ENCODE measurements around the gene BEST2.
"Not testable (repeated sequence)": the region's sequence is repeated elsewhere in the genome, so short reads cannot be mapped to it uniquely, and the experiment has no call there.

Gene BEST2

GRCh38 chr19:12751635-12752034, at the start of gene BEST2:
Gene BEST2, plus strand, starts transcription at chr19:12751791. Its CDS starts 802 bp downstream, at chr19:12752593.
- DNase-seq: no peak

- DNase-seq: peak; percentile 47
Observed at GRCh38 chr19:12703046-12703445, 48.5 kb upstream of the BEST2 start.

DNA sequence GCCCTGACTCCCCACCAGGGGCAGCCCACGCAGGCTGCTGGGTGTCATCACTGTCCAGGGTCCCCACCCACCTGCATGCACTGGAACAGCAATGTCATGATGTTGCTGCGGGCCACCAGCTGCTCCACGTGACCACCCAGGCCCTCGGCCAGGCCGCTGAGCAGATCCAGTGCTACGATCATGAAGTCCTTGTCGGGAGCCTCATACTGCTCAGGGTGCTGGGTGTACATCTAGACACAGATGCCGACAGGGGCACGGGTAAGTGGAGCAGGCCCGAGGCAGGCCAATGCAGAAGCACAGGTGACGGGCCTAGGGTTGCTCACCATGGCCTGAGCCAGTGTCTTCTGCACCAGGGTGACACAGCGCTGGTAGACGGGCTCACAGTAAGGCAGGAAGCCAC, 46.4 kb upstream of the BEST2 start:
- no peak for DNase-seq

GRCh38 chr19:12705654-12706331, 45.8 kb upstream of the BEST2 start:
- DNase-seq: no peak

DNA sequence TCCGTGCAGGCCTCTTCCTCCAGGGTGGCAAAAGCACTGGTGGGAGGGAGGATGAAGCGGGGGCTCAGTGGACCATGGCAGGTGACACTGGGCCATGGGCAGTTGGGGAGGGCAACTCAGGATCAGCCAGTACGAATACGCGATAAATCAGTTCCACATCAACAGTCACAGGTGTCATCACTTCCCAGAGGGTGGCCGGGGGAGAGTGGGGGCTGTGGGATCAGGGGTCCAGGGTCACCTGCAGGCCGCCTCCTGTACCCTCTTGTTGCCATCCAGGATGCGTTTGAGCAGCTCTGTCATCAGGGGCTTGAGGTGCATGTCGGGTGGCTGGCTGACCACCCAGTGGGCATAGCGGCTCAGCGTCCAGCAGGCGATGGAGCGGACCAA, 45.3 kb upstream of the BEST2 start:
- DNase-seq: no peak

DNA sequence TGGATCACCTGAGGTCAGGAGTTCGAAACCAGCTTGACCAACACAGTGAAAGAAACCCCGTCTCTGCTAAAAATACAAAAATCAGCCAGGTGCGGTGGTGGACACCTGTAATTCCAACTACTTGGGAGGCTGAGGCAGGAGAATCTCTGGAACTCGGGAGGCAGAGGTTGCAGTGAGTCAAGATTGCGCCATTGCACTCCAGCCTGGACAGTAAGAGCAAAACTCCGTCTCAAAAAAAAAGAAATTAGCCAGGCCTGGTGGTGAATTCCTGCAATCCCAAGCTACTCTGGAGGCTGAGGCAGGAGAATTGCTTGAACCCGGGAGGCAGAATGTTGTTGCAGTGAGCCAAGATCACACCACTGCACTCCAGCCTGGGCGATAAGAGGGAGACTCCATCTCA, 43.0 kb upstream of the BEST2 start:
- no peak for DNase-seq

GRCh38 chr19:12711187-12711586, 40.4 kb upstream of the BEST2 start:
- no peak for DNase-seq

DNA sequence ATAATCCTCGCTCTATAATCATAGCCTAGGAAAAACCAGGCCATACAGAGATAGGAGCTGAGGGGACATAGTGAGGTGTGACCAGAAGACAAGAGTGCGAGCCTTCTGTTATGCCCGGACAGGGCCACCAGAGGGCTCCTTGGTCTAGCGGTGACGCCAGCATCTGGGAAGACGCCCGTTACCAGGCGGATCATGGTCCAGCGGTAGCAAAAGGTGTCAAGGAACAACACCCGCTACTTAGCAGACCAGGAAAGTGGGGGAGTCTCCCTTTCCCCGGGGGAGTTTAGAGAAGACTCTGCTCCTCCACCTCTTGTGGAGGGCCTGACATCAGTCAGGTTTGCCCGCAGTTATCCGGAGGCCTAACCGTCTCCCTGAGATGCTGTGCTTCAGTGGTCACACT, 39.5 kb upstream of the BEST2 start:
- DNase-seq: not testable (repeated sequence)

GRCh38 chr19:12713304-12713703, 38.3 kb upstream of the BEST2 start:
- not testable (repeated sequence) for DNase-seq

- no peak for DNase-seq
Observed at GRCh38 chr19:12715102-12715501, 36.5 kb upstream of the BEST2 start.

DNA sequence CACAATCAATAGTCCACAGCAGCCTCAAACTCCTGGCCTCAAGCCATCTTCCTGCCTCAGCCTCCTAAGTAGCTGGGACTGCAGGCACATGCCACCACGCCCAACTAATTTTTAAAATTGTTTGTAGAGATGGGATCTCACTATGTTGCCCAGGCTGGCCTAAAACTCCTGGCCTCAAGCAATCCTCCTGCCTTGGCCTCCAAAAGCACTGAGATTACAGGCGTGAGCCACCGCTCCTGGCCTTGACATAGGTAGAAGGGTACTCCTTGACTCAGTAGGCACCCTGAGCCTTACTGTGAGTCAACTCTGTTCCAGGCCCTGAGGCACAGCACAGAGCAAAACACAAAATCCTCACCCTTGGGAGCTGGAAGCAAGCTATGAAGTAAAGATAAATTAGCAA, 35.7 kb upstream of the BEST2 start:
- DNase-seq: no peak

- no peak for DNase-seq
Observed at GRCh38 chr19:12720296-12720695, 31.3 kb upstream of the BEST2 start.

DNA sequence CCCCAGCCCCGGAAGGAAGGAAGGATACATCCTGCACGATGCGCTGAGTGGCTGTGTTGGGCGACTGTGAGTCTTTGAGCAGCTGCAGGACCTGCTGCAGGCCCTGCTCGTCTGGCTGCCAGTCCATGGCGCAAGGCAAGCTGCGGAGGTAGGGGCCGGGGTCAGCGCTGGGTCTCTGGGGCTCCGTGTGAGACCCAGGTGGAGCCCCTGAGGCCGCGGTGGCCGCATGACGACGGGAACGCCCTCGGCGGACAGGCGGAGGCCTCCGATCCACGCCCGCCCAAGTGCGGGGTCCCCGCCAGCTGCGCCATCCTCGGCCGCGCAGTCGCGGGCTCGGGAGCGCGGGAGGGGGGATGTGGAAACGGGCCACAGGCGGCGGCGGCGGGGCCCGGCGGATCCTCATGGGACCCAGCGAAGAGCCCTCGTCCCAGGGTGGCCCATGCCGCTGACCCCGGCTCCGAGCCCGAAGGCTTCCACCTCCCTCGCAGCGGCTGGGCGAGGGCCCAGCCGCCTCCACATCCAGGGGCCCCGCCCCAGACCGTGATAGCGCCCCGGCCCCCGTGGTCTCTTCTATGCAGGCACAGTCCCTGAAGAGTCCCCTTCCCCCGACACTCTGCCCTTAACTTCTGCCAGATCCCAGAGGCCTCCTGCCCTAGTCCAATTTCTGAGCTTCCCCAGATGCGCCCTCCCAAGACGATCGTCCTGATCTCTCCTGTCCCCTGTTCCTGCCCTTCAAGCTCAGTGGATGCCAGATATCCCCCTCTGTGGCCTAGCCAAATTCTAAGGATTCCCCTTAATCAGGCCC, 30.5 kb upstream of the BEST2 start:
- DNase-seq: no peak

GRCh38 chr19:12721656-12722565, 29.7 kb upstream of the BEST2 start:
- DNase-seq: peak; percentile 49

DNA sequence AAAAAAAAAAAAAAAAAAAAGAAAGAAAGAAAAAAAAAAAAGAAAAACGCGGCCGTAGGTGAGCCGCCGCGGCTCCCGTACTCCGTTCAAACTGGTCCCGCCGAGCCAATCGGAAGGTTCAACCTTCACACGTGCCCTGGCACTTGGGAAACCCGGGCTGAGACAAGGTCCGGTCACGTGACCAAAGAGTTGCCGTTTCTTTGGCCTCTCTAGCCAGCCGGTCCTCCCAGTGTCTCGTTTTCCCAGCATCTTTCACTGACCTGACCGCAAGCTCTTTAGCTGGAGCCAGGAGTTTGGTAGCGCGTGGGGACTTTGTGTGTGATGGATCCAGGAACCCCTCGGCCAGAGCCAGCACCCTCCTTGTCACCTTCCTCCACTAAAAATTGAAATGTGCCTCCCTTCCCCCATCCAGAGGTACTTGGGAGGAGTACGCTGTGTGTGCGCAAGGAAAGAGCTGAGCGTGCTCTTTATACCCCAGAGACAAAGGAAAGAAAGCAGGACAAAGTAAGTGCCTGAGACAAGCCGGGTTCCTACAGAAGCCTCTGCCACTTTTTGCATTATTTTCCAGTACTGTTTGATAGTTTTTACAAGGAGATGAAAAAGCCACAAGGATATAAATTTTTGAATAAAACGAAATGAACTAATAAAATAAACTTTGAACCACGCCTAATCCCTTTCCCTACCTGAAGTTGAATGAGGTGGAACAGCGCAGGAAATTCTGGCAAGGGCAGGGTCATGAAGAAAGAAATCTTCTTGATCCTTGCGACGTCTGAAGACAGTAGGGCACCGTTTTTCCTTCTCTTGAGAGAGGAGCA, 28.8 kb upstream of the BEST2 start:
- DNase-seq: peak; percentile 97

DNA sequence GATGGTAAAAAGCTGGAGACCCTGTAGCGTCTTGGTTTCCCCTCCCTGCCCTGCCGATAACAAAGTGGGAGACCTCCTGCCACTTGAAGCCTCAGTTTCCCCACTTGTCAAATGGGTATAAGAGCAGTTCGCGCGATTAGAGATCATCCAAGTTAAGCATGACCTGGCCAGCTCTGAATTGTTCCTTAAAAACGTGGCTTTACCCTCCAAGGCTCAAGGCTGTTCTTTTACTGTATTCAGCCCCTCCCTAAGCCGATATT, 28.3 kb upstream of the BEST2 start:
- no peak for DNase-seq

- peak; percentile 38 for DNase-seq
Observed at GRCh38 chr19:12723641-12724426, 27.8 kb upstream of the BEST2 start, which contains the start of gene TNPO2. Gene TNPO2, minus strand, starts transcription at chr19:12723932. Its CDS starts 2,955 bp downstream, at chr19:12720977.

DNA sequence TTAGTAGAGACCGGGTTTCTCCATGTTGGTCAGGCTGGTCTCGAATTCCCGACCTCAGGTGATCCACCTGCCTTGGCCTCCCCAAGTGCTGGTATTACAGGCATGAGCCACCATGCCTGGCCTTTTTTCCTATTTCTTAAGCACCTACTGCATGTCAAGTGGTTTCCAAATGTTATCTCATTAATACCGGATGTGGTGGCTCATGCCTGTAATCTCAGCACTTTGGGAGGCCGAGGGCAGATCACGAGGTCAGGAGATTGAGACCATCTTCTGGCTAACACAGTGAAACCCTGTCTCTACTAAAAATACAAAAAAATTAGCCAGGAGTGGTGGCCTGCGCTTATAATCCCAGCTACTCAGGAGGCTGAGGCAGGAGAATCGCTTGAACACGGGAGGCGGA, 26.0 kb upstream of the BEST2 start:
- DNase-seq: not testable (repeated sequence)

GRCh38 chr19:12726988-12727316, 24.6 kb upstream of the BEST2 start:
- no peak for DNase-seq

DNA sequence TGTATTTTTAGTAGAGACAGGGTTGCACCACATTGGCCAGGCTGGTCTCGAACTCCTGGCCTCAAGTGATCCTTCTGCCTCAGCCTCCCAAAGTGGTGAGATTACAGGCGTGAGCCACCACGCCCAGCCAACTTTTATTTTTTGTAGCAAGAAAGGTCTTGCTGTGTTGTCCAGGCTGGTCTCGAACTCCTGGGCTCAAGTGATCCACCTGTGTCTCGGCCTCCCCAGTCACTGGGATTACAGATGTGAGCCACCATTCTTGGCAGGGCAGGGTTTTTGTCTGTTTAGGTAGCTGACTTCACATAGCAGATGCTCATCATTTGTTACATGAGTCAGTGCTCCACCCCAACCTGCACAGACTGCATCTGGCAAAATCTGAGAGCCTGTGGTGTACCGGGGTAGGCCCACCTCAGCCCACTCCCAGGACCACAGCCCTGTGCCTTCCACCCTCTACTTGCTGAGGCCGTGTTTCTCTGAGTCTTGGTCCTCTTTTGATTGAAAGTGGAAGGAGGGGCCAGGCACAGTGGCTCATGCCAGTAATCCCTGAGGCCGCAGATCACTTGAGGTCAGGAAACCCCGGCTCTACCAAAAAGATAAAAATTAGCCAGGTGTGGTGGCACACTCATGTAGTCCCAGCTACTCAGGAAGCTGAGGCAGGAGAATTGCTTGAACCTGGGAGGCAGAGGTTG, 23.7 kb upstream of the BEST2 start:
- DNase-seq: no peak

GRCh38 chr19:12730064-12730463, 21.5 kb upstream of the BEST2 start:
- DNase-seq: no peak

Data from NCI-H1048 (cell line).